ENCODE data around the gene PCSK1.

DNA sequence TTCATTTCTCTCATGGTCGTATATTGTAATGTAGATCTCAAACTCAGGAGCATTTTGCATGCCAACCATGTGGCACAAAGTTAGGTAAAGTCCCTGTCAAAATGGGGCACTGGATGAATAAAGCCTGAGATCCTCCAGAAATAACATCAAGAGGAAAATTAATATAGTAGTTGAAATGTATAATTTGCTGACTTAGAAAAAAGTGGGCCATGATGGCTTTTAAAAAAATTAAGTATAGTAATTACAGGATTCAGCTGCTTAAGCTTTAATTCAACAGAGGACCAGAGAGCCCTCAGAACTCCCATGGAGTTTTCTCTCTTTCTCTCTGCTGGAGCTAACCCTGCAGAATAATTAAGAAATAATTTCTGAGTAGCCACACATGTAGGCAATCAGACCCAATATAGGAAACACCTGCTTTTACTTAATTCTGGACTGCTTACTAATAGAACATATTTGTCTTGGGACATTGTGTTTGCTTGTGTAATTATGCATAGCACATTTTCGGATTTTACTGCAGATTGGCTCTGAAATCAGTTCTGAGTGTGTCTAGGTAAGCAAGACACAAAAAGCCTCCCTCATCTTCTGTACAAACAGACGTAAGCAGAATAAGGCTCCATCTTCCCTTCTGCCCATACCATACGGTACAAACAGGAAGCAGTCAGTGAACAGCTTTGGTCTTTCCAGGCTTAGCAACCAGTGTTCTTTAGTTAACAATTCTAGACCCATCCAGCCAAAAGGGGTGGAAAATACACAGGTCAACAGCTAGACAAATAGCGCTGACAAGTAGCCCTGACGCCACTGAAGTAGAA lies 26.5 kb upstream of the PCSK1 start:
- TF ChIP-seq, protein P1, sequence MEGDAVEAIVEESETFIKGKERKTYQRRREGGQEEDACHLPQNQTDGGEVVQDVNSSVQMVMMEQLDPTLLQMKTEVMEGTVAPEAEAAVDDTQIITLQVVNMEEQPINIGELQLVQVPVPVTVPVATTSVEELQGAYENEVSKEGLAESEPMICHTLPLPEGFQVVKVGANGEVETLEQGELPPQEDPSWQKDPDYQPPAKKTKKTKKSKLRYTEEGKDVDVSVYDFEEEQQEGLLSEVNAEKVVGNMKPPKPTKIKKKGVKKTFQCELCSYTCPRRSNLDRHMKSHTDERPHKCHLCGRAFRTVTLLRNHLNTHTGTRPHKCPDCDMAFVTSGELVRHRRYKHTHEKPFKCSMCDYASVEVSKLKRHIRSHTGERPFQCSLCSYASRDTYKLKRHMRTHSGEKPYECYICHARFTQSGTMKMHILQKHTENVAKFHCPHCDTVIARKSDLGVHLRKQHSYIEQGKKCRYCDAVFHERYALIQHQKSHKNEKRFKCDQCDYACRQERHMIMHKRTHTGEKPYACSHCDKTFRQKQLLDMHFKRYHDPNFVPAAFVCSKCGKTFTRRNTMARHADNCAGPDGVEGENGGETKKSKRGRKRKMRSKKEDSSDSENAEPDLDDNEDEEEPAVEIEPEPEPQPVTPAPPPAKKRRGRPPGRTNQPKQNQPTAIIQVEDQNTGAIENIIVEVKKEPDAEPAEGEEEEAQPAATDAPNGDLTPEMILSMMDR (IDR thresholded peaks at IDR 0.05), result no peak
- no peak for TF ChIP-seq POLR2A (IDR thresholded peaks at IDR 0.05)

All from right lobe of liver (tissue), 4 donors.